Neural cell (in vitro differentiated cells): Measurements from ENCODE around the gene STARD10.

Experiments
- EZH2 ChIP-seq: fragments of 200-600, 300-800 bp; shearing (Covaris generic), sonication (generic); IDR thresholded peaks from 2 replicates; pipeline ENCODE4 v1.6.1; 2014; ENCODE audit warnings: antibody characterized with exemption, low read length, borderline replicate concordance, mild to moderate bottlenecking; ENCODE audit not compliant: insufficient read depth, poor library complexity, severe bottlenecking
- SMC3 ChIP-seq: fragments of 450-650 bp; conservative IDR thresholded peaks from 2 replicates; pipeline ENCODE4 v1.6.1; 2014; ENCODE audit warnings: antibody characterized with exemption, mild to moderate bottlenecking, moderate library complexity; ENCODE audit not compliant: poor library complexity
- TF ChIP-seq, protein P1 (sequence below): fragments of 450-650 bp; IDR thresholded peaks from 2 replicates; pipeline ENCODE4 v1.5.1; 2014; ENCODE audit warnings: antibody characterized with exemption, mild to moderate bottlenecking, moderate library complexity; ENCODE audit not compliant: poor library complexity, severe bottlenecking

DNA sequence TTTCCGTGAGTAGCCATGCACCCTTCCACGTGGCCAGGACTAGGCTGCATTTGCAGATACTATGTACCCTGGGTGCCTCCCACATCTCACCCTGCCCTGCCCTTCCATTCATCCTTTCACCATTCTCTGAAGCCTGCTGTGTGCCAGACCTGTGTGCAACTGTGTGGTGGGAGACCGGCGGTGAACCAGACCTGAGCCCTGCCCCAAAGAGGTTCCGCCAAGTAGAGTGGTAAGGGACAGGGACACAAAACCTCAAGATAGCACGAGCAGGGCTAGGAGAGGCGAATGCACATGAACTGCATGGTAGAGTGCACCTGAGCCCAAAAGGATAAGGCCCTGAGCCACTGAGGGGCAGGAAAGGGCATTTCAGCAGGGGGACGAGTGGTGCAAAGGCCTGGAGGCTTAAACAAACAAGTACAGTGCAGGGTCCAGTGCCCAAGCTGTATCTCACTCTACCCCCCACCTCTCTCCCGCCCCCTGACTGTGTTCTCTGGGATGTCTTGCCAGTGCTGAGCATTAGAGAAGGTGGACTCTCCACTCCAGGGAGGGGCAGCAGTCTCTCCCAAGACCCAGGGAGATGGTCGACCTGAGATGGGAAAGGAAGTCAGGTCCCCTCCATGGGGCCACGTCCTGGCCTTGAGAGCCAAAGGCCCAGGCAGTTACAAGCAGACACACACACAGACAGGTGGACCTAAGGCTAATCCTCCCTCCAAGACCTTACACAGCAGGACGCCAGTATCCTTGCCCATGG, 27.5 kb downstream of the STARD10 start:
- TF ChIP-seq, protein P1, sequence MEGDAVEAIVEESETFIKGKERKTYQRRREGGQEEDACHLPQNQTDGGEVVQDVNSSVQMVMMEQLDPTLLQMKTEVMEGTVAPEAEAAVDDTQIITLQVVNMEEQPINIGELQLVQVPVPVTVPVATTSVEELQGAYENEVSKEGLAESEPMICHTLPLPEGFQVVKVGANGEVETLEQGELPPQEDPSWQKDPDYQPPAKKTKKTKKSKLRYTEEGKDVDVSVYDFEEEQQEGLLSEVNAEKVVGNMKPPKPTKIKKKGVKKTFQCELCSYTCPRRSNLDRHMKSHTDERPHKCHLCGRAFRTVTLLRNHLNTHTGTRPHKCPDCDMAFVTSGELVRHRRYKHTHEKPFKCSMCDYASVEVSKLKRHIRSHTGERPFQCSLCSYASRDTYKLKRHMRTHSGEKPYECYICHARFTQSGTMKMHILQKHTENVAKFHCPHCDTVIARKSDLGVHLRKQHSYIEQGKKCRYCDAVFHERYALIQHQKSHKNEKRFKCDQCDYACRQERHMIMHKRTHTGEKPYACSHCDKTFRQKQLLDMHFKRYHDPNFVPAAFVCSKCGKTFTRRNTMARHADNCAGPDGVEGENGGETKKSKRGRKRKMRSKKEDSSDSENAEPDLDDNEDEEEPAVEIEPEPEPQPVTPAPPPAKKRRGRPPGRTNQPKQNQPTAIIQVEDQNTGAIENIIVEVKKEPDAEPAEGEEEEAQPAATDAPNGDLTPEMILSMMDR = no peak
- TF ChIP-seq SMC3 (no peak), EZH2 (no peak)
